ENCODE measurements around the gene FBXW9. TPM values are rescaled to one million over a fixed set of nuclear protein-coding genes. Genes with fewer than 3 reads are reported as not detected.

Gene FBXW9
- total and polyA plus RNA-seq, 2 of the 4 experiments (the other 2 are of a cell fraction) = 9.5 to 14.2 TPM

DNA sequence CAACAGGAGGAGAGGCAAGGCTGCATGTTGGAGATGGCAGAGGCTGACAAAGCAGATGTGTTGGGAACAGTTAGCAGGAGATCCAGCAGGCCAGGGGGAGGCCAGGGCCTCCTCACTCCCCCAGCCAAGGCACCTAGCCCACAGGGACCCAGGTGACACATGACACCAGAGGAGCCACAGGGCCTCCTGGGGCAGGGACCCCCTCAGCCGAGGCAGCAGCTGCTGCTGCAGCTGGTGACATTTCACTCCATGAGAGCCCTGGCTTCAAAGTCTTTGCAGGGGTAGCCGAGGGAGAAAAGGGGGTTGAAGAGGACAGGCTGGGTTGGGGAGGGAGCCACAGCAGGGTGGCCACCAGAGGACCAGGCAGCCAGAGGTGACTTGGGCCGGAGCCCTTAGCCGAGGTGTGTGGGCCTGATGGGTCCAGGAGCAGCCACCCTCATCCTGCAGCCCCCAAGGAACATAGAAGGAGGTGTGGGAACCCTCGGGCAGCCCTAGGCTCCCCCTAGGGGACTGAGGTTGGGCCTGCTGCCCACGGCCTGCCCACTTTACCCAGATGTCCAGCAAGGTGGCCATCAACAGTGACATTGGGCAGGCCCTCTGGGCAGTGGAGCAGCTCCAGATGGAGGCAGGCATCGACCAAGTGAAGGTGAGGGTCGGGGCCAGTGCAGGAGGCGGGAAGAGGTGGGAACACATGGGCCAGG is 8.8 kb downstream of the FBXW9 start, which contains the start of gene GNG14:
Gene GNG14 (plus strand): TSS at position 503 of the 701 bp plus-strand sequence. CDS start 51 bp downstream, at position 554.
- Histone ChIP-seq H3K27me3 (ENCODE audit: control insufficient read depth, insufficient read depth, low read length) (no peaks in the 10 kb centered on the region), H2BK15ac (ENCODE audit: low read depth, low read length) (no peak within 1 kb of the TSS), H3K9me3 (ENCODE audit: control insufficient read depth, insufficient read depth, low read length) (no peaks in the 10 kb centered on the region), H4K5ac (ENCODE audit: low read depth, low read length) (no peak within 1 kb of the TSS), H3K36me3 (ENCODE audit: control insufficient read depth, insufficient read depth, low read length) (0 out of 2 replicates have a peak, but pooled peaks cover 2% of the 10 kb centered on the region), H3K27ac (ENCODE audit: insufficient read depth, low read length) (no peak within 1 kb of the TSS), H3K4me3 (ENCODE audit: insufficient read depth, low read depth, low read length) (no peak within 1 kb of the TSS), H3K14ac (replicated peaks; ENCODE audit: low read depth, low read length) (no peak within 1 kb of the TSS), H3K9me1 (ENCODE audit: insufficient read depth, low read length) (no peaks in the 10 kb centered on the region), H4K91ac (ENCODE audit: insufficient read depth, low read depth, low read length) (no peak within 1 kb of the TSS), H3K4ac (ENCODE audit: low read depth, low read length) (no peak within 1 kb of the TSS), H2BK5ac (ENCODE audit: low read depth, low read length, poor library complexity, severe bottlenecking) (no peak within 1 kb of the TSS), H3K23ac (ENCODE audit: low read depth, low read length) (no peak within 1 kb of the TSS), H2AK9ac (replicated peaks; ENCODE audit: low read depth, low read length, poor library complexity) (peak within 1 kb of the TSS; percentile 37), H4K8ac (ENCODE audit: low read depth in 2 of 2, low read length in 2 of 2) (no peak within 1 kb of the TSS), H3K4me2 (ENCODE audit: low read depth, low read length) (no peak within 1 kb of the TSS), H3K18ac (ENCODE audit: low read depth, low read length) (no peak within 1 kb of the TSS), H2BK20ac (ENCODE audit: low read depth, low read length) (no peak within 1 kb of the TSS), H3K56ac (ENCODE audit: extremely low read depth, insufficient read depth, low read length) (no peak within 1 kb of the TSS), H2AFZ (replicated peaks; ENCODE audit: low read length, poor library complexity) (no peak within 1 kb of the TSS), H2AK5ac (ENCODE audit: low read depth, low read length) (no peak within 1 kb of the TSS), H2BK120ac (ENCODE audit: low read depth, low read length) (no peak within 1 kb of the TSS), H4K20me1 (ENCODE audit: insufficient read depth, low read length) (no peaks in the 10 kb centered on the region), H3K9ac (ENCODE audit: low read depth, low read length) (no peak within 1 kb of the TSS), H3K79me1 (ENCODE audit: low read depth in 1 of 2, low read length in 2 of 2) (0 out of 4 replicates have a peak, but pooled peaks cover 0 to under 1% of the 10 kb centered on the region in 2 experiments), H3K4me1 (ENCODE audit: control insufficient read depth, insufficient read depth, low read length) (no peaks in the 10 kb centered on the region)
- ChIA-PET POLR2A (ENCODE audit: unreplicated experiment) (no interaction called here), CTCF (interaction anchor here (0.9 kb wide), 1 partner anchor 10 kb away, joined by 3 read pairs; no protein-coding TSS in a partner anchor)
- 90% methylated on average over 2 of the region's 9 CpGs; no CpG with 5 or more reads in 1 of the 2 experiments for WGBS, 2 experiments (ENCODE audit: extremely low coverage in 2 of 2, insufficient read length in 1 of 2)
- ATAC-seq (ENCODE audit: low read depth) = peak; percentile 17; the same call in 1 of the 2 replicates
- DNase-seq = no peak
- in situ Hi-C loops (cut with MboI; ENCODE audit: low sequenced_read_pairs) = no loop called here
- no peak for TF ChIP-seq CHD1 (IDR thresholded peaks at IDR 0.05; ENCODE audit: low read depth, low read length)
- no peak for TF ChIP-seq RCOR1 (IDR thresholded peaks at IDR 0.05; ENCODE audit: insufficient replicate concordance, low read length)
- TF ChIP-seq, protein P1, sequence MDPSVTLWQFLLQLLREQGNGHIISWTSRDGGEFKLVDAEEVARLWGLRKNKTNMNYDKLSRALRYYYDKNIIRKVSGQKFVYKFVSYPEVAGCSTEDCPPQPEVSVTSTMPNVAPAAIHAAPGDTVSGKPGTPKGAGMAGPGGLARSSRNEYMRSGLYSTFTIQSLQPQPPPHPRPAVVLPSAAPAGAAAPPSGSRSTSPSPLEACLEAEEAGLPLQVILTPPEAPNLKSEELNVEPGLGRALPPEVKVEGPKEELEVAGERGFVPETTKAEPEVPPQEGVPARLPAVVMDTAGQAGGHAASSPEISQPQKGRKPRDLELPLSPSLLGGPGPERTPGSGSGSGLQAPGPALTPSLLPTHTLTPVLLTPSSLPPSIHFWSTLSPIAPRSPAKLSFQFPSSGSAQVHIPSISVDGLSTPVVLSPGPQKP (IDR thresholded peaks at IDR 0.05; ENCODE audit: borderline replicate concordance, low read depth, low read length) = no peak
- TF ChIP-seq RFX5 (IDR thresholded peaks at IDR 0.05; ENCODE audit: low read depth, low read length) = no peak
- no peak for TF ChIP-seq SMC3 (IDR thresholded peaks at IDR 0.05; ENCODE audit: low read depth, low read length)
- no peak for TF ChIP-seq MXI1 (IDR thresholded peaks at IDR 0.05; ENCODE audit: borderline replicate concordance, low read depth, low read length)
- no peak for TF ChIP-seq MAZ (IDR thresholded peaks at IDR 0.05; ENCODE audit: borderline replicate concordance, low read depth, low read length)
- no peak for TF ChIP-seq CEBPB (IDR thresholded peaks at IDR 0.05; ENCODE audit: low read depth, low read length)
- no peak for TF ChIP-seq MAFK (IDR thresholded peaks at IDR 0.05; ENCODE audit: low read depth, low read length)
- TF ChIP-seq, protein P2, sequence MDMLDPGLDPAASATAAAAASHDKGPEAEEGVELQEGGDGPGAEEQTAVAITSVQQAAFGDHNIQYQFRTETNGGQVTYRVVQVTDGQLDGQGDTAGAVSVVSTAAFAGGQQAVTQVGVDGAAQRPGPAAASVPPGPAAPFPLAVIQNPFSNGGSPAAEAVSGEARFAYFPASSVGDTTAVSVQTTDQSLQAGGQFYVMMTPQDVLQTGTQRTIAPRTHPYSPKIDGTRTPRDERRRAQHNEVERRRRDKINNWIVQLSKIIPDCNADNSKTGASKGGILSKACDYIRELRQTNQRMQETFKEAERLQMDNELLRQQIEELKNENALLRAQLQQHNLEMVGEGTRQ (IDR thresholded peaks at IDR 0.05; ENCODE audit: low read depth, low read length) = no peak
- TF ChIP-seq, protein P3, sequence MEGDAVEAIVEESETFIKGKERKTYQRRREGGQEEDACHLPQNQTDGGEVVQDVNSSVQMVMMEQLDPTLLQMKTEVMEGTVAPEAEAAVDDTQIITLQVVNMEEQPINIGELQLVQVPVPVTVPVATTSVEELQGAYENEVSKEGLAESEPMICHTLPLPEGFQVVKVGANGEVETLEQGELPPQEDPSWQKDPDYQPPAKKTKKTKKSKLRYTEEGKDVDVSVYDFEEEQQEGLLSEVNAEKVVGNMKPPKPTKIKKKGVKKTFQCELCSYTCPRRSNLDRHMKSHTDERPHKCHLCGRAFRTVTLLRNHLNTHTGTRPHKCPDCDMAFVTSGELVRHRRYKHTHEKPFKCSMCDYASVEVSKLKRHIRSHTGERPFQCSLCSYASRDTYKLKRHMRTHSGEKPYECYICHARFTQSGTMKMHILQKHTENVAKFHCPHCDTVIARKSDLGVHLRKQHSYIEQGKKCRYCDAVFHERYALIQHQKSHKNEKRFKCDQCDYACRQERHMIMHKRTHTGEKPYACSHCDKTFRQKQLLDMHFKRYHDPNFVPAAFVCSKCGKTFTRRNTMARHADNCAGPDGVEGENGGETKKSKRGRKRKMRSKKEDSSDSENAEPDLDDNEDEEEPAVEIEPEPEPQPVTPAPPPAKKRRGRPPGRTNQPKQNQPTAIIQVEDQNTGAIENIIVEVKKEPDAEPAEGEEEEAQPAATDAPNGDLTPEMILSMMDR (conservative IDR thresholded peaks at IDR 0.05; ENCODE audit: low read depth, low read length) = no peak
- TF ChIP-seq NFE2L2 (IDR thresholded peaks at IDR 0.05; ENCODE audit: low read depth, low read length) = no peak
- no peak for TF ChIP-seq POLR2A (IDR thresholded peaks at IDR 0.05; ENCODE audit: low read depth, low read length)
- no peak for TF ChIP-seq RAD21 (IDR thresholded peaks at IDR 0.05; ENCODE audit: low read length)
- no peak for TF ChIP-seq FOS (IDR thresholded peaks at IDR 0.05; ENCODE audit: low read depth, low read length)
- no peak for TF ChIP-seq BHLHE40 (IDR thresholded peaks at IDR 0.05; ENCODE audit: low read depth, low read length)
- dilution Hi-C loops (cut with HindIII; ENCODE audit: low sequenced_read_pairs, unreplicated experiment) = no loop called here
- intact Hi-C loops (cut with micrococcal nuclease) = no loop called here
- no TSS peak for BruUV-seq (replicated peaks)

Measured in IMR-90 (cell line).